Smooth muscle cell (in vitro differentiated cells): Measurements from ENCODE around the gene MT1M. TPM values are rescaled to one million over a fixed set of nuclear protein-coding genes. Genes with fewer than 3 reads are reported as not detected.
A peak's percentile ranks its signal among the peaks of the same experiment; 100 is the strongest.

Experiments used
- DNase-seq: peaks from one replicate; lab custom pipeline; 2025; ENCODE audit not compliant: unreplicated experiment; lab: John Stamatoyannopoulos, UW
- H2AFZ ChIP-seq: fragments of 200-600 bp; sonication (generic); 2 replicates; pipeline ENCODE4 v1.6.0; 2016; ENCODE audit warnings: antibody characterized with exemption, low read depth, mild to moderate bottlenecking
- H3F3A ChIP-seq: fragments of 200-600 bp; sonication (generic); 2 replicates; pipeline ENCODE4 v1.6.0; 2017; ENCODE audit warnings: antibody characterized with exemption, low read depth
- H3K27ac ChIP-seq: fragments of 200-600 bp; sonication (generic); 2 replicates; pipeline ENCODE4 v1.5.1; 2016; ENCODE audit warnings: low read depth, mild to moderate bottlenecking
- H3K27me3 ChIP-seq: fragments of 200-600 bp; sonication (generic); 2 replicates; pipeline ENCODE4 v1.6.1; 2016; ENCODE audit warnings: low read depth, mild to moderate bottlenecking
- H3K36me3 ChIP-seq: fragments of 200-600 bp; sonication (generic); 2 replicates; pipeline ENCODE4 v1.5.1; 2016; ENCODE audit warnings: low read depth
- H3K4me1 ChIP-seq: fragments of 200-600 bp; sonication (generic); 2 replicates; pipeline ENCODE4 v1.5.1; 2016; ENCODE audit warnings: low read depth
- H3K4me2 ChIP-seq: fragments of 200-600 bp; sonication (generic); 2 replicates; pipeline ENCODE4 v1.6.0; 2016; ENCODE audit warnings: mild to moderate bottlenecking
- H3K4me3 ChIP-seq: fragments of 200-600 bp; sonication (generic); 2 replicates; pipeline ENCODE4 v1.5.1; 2016; ENCODE audit warnings: mild to moderate bottlenecking
- H3K79me2 ChIP-seq: fragments of 200-600 bp; sonication (generic); 2 replicates; pipeline ENCODE4 v1.6.0; 2016; ENCODE audit warnings: low read depth, mild to moderate bottlenecking
- H3K9ac ChIP-seq: fragments of 200-600 bp; sonication (generic); 2 replicates; pipeline ENCODE4 v1.6.0; 2016; ENCODE audit warnings: low read depth
- H3K9me3 ChIP-seq: fragments of 200-600 bp; sonication (generic); replicated peaks from 2 replicates; pipeline ENCODE4 v1.5.1; 2016; ENCODE audit warnings: low read depth
- H4K20me1 ChIP-seq: fragments of 200-600 bp; sonication (generic); 2 replicates; pipeline ENCODE4 v1.6.0; 2016; ENCODE audit warnings: low read depth
- WGBS: methylation state at CpG from one replicate; pipeline ENCODE4 v1.1.7; 2016; ENCODE audit warnings: low lambda C conversion rate; 5-methylcytosine and 5-hydroxymethylcytosine counted together
- polyA plus RNA-seq: library from polyadenylated mRNA; unstranded; fragments of >200 nt; fragmentation: Nextera tagmentation; extraction: Ambion mirVana; gene quantifications from 2 replicates; pipeline ENCODE4 v1.2.1, GENCODE V29; 2016
- total RNA-seq: library from RNA; depleted of rRNA; stranded (reverse); fragments of >200 nt; gene quantifications from 2 replicates; pipeline ENCODE4 v1.2.3, GENCODE V29; 2014
- TF ChIP-seq, protein P1 (sequence below): fragments of 200-600 bp; sonication (generic); IDR thresholded peaks from 2 replicates; pipeline ENCODE4 v1.5.1; 2017; ENCODE audit warnings: borderline replicate concordance, mild to moderate bottlenecking, antibody characterized with exemption; ENCODE audit not compliant: insufficient read depth, poor library complexity, severe bottlenecking

The MT1M gene
- total and polyA plus RNA-seq, 2 experiments from 2014 or later: 0.19 TPM; not detected in 1

GRCh38 chr16:56608043-56608875 is 24.2 kb upstream of the MT1M start, which contains the start of gene MT2A:
MT2A (plus strand) TSS chr16:56608584; CDS start chr16:56608656, 72 bp downstream.
- Histone ChIP-seq H3K4me3 (peak within 1 kb of the TSS; percentile 57), H3K27ac (peak within 1 kb of the TSS; percentile 93), H3F3A (peaks cover 23% of the 10 kb centered on the region), H3K9me3 (no peaks in the 10 kb centered on the region), H3K4me2 (peak within 1 kb of the TSS; percentile 88), H3K36me3 (no peaks in the 10 kb centered on the region), H3K4me1 (peaks cover 18% of the 10 kb centered on the region), H3K79me2 (no peaks in the 10 kb centered on the region), H2AFZ (no peak within 1 kb of the TSS), H4K20me1 (no peaks in the 10 kb centered on the region), H3K9ac (peak within 1 kb of the TSS; percentile 58), H3K27me3 (no peaks in the 10 kb centered on the region)
- 7% methylated on average over 62 of the region's 62 CpGs for WGBS
- DNase-seq: peak; percentile 68
- TF ChIP-seq, protein P1, sequence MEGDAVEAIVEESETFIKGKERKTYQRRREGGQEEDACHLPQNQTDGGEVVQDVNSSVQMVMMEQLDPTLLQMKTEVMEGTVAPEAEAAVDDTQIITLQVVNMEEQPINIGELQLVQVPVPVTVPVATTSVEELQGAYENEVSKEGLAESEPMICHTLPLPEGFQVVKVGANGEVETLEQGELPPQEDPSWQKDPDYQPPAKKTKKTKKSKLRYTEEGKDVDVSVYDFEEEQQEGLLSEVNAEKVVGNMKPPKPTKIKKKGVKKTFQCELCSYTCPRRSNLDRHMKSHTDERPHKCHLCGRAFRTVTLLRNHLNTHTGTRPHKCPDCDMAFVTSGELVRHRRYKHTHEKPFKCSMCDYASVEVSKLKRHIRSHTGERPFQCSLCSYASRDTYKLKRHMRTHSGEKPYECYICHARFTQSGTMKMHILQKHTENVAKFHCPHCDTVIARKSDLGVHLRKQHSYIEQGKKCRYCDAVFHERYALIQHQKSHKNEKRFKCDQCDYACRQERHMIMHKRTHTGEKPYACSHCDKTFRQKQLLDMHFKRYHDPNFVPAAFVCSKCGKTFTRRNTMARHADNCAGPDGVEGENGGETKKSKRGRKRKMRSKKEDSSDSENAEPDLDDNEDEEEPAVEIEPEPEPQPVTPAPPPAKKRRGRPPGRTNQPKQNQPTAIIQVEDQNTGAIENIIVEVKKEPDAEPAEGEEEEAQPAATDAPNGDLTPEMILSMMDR: no peak

- DNase-seq: no peak
- Histone ChIP-seq H3K9ac (peak overlapping the region; percentile 53), H3K9me3 (no peaks in the 10 kb centered on the region), H4K20me1 (no peaks in the 10 kb centered on the region), H3K4me2 (peak overlapping the region; percentile 88), H3K4me1 (peaks cover 18% of the 10 kb centered on the region), H3F3A (peaks cover 23% of the 10 kb centered on the region), H3K27me3 (no peaks in the 10 kb centered on the region), H3K4me3 (peak overlapping the region; percentile 57), H3K36me3 (no peaks in the 10 kb centered on the region), H3K27ac (peak overlapping the region; percentile 92), H2AFZ (no peak overlapping the region), H3K79me2 (no peaks in the 10 kb centered on the region)
- TF ChIP-seq, protein P1: no peak
- 9% methylated on average over 21 of the region's 21 CpGs for WGBS
Observed at GRCh38 chr16:56608876-56609462, 23.5 kb upstream of the MT1M start.

- DNase-seq: no peak
- 3% methylated on average over 6 of the region's 6 CpGs for WGBS
Observed at GRCh38 chr16:56609463-56609921, 23.0 kb upstream of the MT1M start.

More at GRCh38 chr16:56609463-56609921, 23.0 kb upstream of the MT1M start:
- Histone ChIP-seq H3K4me3 (peak overlapping the region; percentile 57), H3K9ac (peak overlapping the region; percentile 53), H3K4me1 (peaks cover 18% of the 10 kb centered on the region), H3K36me3 (no peaks in the 10 kb centered on the region), H3K4me2 (peak overlapping the region; percentile 88), H3K9me3 (no peaks in the 10 kb centered on the region), H2AFZ (no peak overlapping the region), H4K20me1 (no peaks in the 10 kb centered on the region), H3K27me3 (no peaks in the 10 kb centered on the region), H3K27ac (peak overlapping the region; percentile 92), H3F3A (peaks cover 23% of the 10 kb centered on the region), H3K79me2 (no peaks in the 10 kb centered on the region)
- TF ChIP-seq, protein P1: no peak
